Measurements from ENCODE around the gene PLCB4.

PLCB4 gene

GRCh38 chr20:9166153-9166780, 97.4 kb downstream of the PLCB4 start:
- no peak for DNase-seq (ENCODE audit: extremely low read depth in 1 of 2, low read depth in 1 of 2)

GRCh38 chr20:9169409-9169808, 100.5 kb downstream of the PLCB4 start:
- no peak for DNase-seq (ENCODE audit: extremely low read depth in 1 of 2, low read depth in 1 of 2)

- no peak for DNase-seq (ENCODE audit: extremely low read depth in 1 of 2, low read depth in 1 of 2)
Observed at GRCh38 chr20:9172851-9173250, 104.0 kb downstream of the PLCB4 start.

GRCh38 chr20:9177278-9177677, 108.4 kb downstream of the PLCB4 start:
- DNase-seq (ENCODE audit: extremely low read depth in 1 of 2, low read depth in 1 of 2), result no peak

GRCh38 chr20:9179193-9179802, 110.4 kb downstream of the PLCB4 start:
- no peak for DNase-seq (ENCODE audit: extremely low read depth in 1 of 2, low read depth in 1 of 2)

- no peak for DNase-seq (ENCODE audit: extremely low read depth in 1 of 2, low read depth in 1 of 2)
Observed at GRCh38 chr20:9179867-9180266, 111.0 kb downstream of the PLCB4 start.

GRCh38 chr20:9180481-9181257, 111.8 kb downstream of the PLCB4 start:
- DNase-seq (ENCODE audit: extremely low read depth in 1 of 2, low read depth in 1 of 2), result no peak

GRCh38 chr20:9185511-9185910, 116.6 kb downstream of the PLCB4 start:
- DNase-seq (ENCODE audit: extremely low read depth in 1 of 2, low read depth in 1 of 2), result no peak

- no peak for DNase-seq (ENCODE audit: extremely low read depth in 1 of 2, low read depth in 1 of 2)
Observed at GRCh38 chr20:9186396-9186795, 117.5 kb downstream of the PLCB4 start.

GRCh38 chr20:9195031-9195430, 126.1 kb downstream of the PLCB4 start:
- no peak for DNase-seq (ENCODE audit: extremely low read depth in 1 of 2, low read depth in 1 of 2)

- DNase-seq (ENCODE audit: extremely low read depth in 1 of 2, low read depth in 1 of 2), result no peak
Observed at GRCh38 chr20:9196110-9196509, 127.2 kb downstream of the PLCB4 start.

GRCh38 chr20:9198460-9198859, 129.6 kb downstream of the PLCB4 start:
- DNase-seq (ENCODE audit: extremely low read depth in 1 of 2, low read depth in 1 of 2), result no peak

- DNase-seq (ENCODE audit: extremely low read depth in 1 of 2, low read depth in 1 of 2), result no peak
Observed at GRCh38 chr20:9200196-9200595, 131.3 kb downstream of the PLCB4 start.

GRCh38 chr20:9200620-9201019, 131.7 kb downstream of the PLCB4 start:
- no peak for DNase-seq (ENCODE audit: extremely low read depth in 1 of 2, low read depth in 1 of 2)

- no peak for DNase-seq (ENCODE audit: extremely low read depth in 1 of 2, low read depth in 1 of 2)
Observed at GRCh38 chr20:9202420-9203080, 133.7 kb downstream of the PLCB4 start.

- DNase-seq (ENCODE audit: extremely low read depth in 1 of 2, low read depth in 1 of 2), result no peak
Observed at GRCh38 chr20:9203081-9203447, 134.2 kb downstream of the PLCB4 start.

GRCh38 chr20:9204979-9205378, 136.1 kb downstream of the PLCB4 start:
- no peak for DNase-seq (ENCODE audit: extremely low read depth in 1 of 2, low read depth in 1 of 2)

- no peak for DNase-seq (ENCODE audit: extremely low read depth in 1 of 2, low read depth in 1 of 2)
Observed at GRCh38 chr20:9206486-9206885, 137.6 kb downstream of the PLCB4 start.

GRCh38 chr20:9207253-9207652, 138.4 kb downstream of the PLCB4 start:
- no peak for DNase-seq (ENCODE audit: extremely low read depth in 1 of 2, low read depth in 1 of 2)

- no peak for DNase-seq (ENCODE audit: extremely low read depth in 1 of 2, low read depth in 1 of 2)
Observed at GRCh38 chr20:9210356-9210755, 141.5 kb downstream of the PLCB4 start.

GRCh38 chr20:9211016-9211760, 142.3 kb downstream of the PLCB4 start:
- no peak for DNase-seq (ENCODE audit: extremely low read depth in 1 of 2, low read depth in 1 of 2)

Measured in stimulated activated CD8-positive, alpha-beta memory T cell treated with anti-CD3 and anti-CD28 coated beads, Interleukin-7, amount 100 ng/mL, for 48 hours (primary cell).